Activated CD8-positive, alpha-beta T cell treated with anti-CD3 and anti-CD28 coated beads for 36 hours (primary cell): Measurements from ENCODE around the gene RRP12. TPM values are rescaled to one million over a fixed set of nuclear protein-coding genes. Genes with fewer than 3 reads are reported as not detected.
A peak's percentile ranks its signal among the peaks of the same experiment; 100 is the strongest.

Experiments used
- ATAC-seq: fragments of 200-7000 bp; cut with Tn5 transposase; one replicate; pipeline ENCODE4 v1.10.0; 2021; ENCODE audit warnings: mild to moderate bottlenecking, moderate library complexity
- CTCF ChIA-PET: fragments of 350-600 bp; sonication (Branson Sonifier 250); formaldehyde crosslinking; loops from one replicate; lab custom pipeline; 2021; ENCODE audit warnings: antibody characterized with exemption; lab: Charles Lee
- POLR2A ChIA-PET: fragments of 350-600 bp; sonication (Branson Sonifier 250); formaldehyde crosslinking; loops from one replicate; lab custom pipeline; 2021; ENCODE audit warnings: antibody characterized with exemption; lab: Charles Lee
- DNase-seq: peaks from one replicate; pipeline ENCODE4 v3.0.0-alpha.2; 2020
- H3K27ac Mint-ChIP-seq: one replicate; pipeline ENCODE4 v1.8.0; 2021; ENCODE audit warnings: mild to moderate bottlenecking, mixed read lengths
- H3K27me3 Mint-ChIP-seq: one replicate; pipeline ENCODE4 v1.8.0; 2021; ENCODE audit warnings: mixed read lengths
- H3K36me3 Mint-ChIP-seq: one replicate; pipeline ENCODE4 v1.8.0; 2021; ENCODE audit warnings: low read depth, mixed read lengths
- H3K4me1 Mint-ChIP-seq: one replicate; pipeline ENCODE4 v1.8.0; 2021; ENCODE audit warnings: low read depth, mixed read lengths
- H3K4me3 Mint-ChIP-seq: one replicate; pipeline ENCODE4 v1.8.0; 2021; ENCODE audit warnings: mild to moderate bottlenecking, moderate library complexity, mixed read lengths
- H3K9me3 Mint-ChIP-seq: one replicate; pipeline ENCODE4 v1.8.0; 2021; ENCODE audit warnings: mixed read lengths
- CTCF ChIP-seq: fragments of 200-600 bp; IDR thresholded peaks from one replicate; pipeline ENCODE4 v1.8.0; 2022; ENCODE audit warnings: antibody characterized with exemption, mild to moderate bottlenecking
- intact Hi-C: fragments of 100-400 bp; cut with micrococcal nuclease; formaldehyde crosslinking; loops from one replicate; pipeline ENCODE4 v1.10.0; 2022
- total RNA-seq, 2 experiments: library from RNA; stranded (reverse); gene quantifications; one replicate each; pipeline ENCODE4 v1.2.3, GENCODE V29; 2021

Gene RRP12
- total RNA-seq, 2 experiments from 2014 or later = 50.3 to 51.0 TPM

DNA sequence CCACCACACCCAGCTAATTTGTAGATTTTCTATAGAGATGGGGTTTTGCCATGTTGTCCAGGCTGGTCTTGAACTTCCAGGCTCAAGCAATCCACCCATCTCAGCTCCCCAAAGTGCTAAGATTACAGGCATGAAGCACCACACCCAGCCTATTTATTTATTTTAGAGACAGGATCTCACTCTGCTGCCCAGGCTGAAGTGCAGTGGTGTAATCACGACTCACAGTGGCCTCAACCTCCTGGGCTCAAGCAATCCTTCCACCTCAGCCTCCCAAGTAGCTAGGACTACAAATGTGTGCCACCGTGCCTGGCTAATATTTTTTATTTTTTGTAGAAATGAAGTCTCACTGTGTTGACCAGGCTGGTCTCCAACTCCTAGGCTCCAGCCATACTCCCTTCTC is 59.7 kb downstream of the RRP12 start:
- CTCF ChIA-PET = interaction anchor here (1.1 to 2.1 kb wide), 2 partner anchors 9 to 63 kb away, joined by 3 to 7 read pairs; no protein-coding TSS in a partner anchor
- no peak overlapping the region for H3K4me3 Mint-ChIP-seq
- no peaks in the 10 kb centered on the region for H3K27me3 Mint-ChIP-seq
- no peaks in the 10 kb centered on the region for H3K36me3 Mint-ChIP-seq
- no peak overlapping the region for H3K27ac Mint-ChIP-seq
- ATAC-seq (no peak), DNase-seq (no peak)
- no peaks in the 10 kb centered on the region for H3K9me3 Mint-ChIP-seq
- intact Hi-C loops = no loop called here
- POLR2A ChIA-PET = no interaction called here
- H3K4me1 Mint-ChIP-seq = peaks cover 3% of the 10 kb centered on the region
- TF ChIP-seq CTCF = no peak

GRCh38 chr10:97338041-97338440 is 63.1 kb downstream of the RRP12 start:
- intact Hi-C loops = no loop called here

DNA sequence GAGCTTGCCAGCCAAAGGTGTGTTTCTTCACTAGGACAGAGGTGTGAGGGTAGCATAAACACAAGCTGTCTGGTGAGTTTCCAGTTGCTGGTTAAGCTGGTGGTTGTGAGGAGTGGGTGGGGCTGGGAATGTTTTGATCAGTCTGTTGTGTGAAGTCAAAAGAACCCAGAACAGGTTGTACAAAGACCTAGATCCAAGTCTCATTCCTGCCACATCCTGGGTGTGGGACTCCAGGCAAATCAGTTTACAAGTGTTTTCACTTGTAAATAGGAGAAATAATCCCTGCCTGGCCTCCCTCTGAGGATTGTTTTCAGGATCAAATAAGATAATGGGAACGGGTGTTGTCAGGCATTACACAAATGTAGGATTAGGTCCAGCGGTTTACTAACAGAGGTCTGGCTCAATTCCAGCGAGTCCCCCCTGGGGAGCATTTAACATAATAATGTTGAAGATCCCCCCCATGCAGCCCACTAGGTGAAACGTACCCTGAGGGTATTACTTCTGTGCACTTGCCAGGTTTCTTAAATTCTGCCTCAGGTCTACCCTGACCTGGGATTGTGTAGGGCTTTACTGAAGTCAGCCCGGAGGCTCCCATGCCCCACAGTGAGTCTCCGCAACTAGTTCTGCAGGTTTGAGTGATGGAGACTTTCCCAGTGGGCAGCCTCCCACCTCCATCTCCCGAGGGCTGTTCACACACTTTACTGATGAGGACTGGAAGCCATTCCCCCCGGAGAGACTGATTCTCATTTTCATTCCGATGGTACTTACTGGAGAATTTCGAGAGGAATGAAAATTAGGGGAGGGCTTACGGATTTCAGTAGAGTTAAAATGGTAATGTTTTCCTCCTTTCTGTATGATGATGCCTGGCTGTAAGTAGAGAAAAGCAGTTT is 64.0 kb downstream of the RRP12 start:
- no peak overlapping the region for H3K4me3 Mint-ChIP-seq
- no peaks in the 10 kb centered on the region for H3K27me3 Mint-ChIP-seq
- ATAC-seq = no peak
- H3K27ac Mint-ChIP-seq = no peak overlapping the region
- POLR2A ChIA-PET = no interaction called here
- intact Hi-C loops = no loop called here
- TF ChIP-seq CTCF = no peak
- peaks cover 21% of the 10 kb centered on the region for H3K4me1 Mint-ChIP-seq
- CTCF ChIA-PET = no interaction called here
- H3K9me3 Mint-ChIP-seq = no peaks in the 10 kb centered on the region
- no peaks in the 10 kb centered on the region for H3K36me3 Mint-ChIP-seq
- no peak for DNase-seq

More at GRCh38 chr10:97338041-97338440, 63.1 kb downstream of the RRP12 start:
- no peaks in the 10 kb centered on the region for H3K36me3 Mint-ChIP-seq
- H3K4me1 Mint-ChIP-seq = peaks cover 12% of the 10 kb centered on the region
- H3K27me3 Mint-ChIP-seq = no peaks in the 10 kb centered on the region
- no peak for TF ChIP-seq CTCF
- no peaks in the 10 kb centered on the region for H3K9me3 Mint-ChIP-seq
- ATAC-seq = no peak
- H3K27ac Mint-ChIP-seq = no peak overlapping the region
- POLR2A ChIA-PET = no interaction called here
- H3K4me3 Mint-ChIP-seq = no peak overlapping the region
- CTCF ChIA-PET = no interaction called here
- no peak for DNase-seq

DNA sequence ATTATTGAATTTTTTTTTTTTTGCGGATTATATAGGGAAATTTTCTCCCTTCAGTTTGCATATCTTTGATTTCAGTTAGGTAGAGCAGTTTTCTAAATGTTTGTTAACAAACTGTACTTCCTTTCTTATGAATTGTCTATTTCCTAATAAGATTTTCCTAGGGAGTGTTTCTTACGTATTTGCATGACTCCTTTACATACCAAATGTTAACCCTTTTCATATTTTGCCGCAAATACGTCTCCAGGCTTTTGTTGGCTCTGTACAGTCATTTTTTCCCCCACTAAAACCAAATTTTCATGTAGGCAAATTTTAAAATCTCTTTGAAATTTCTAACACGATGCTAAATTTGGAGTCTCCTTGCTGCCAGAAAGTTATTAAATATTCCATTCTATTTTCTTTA is 64.7 kb downstream of the RRP12 start:
- ATAC-seq = no peak
- intact Hi-C loops = no loop called here
- no peak overlapping the region for H3K4me3 Mint-ChIP-seq
- no peak overlapping the region for H3K27ac Mint-ChIP-seq
- TF ChIP-seq CTCF = no peak
- H3K9me3 Mint-ChIP-seq = no peaks in the 10 kb centered on the region
- H3K36me3 Mint-ChIP-seq = no peaks in the 10 kb centered on the region
- no peak for DNase-seq
- peaks cover 26% of the 10 kb centered on the region for H3K4me1 Mint-ChIP-seq
- ChIA-PET CTCF (no interaction called here), POLR2A (no interaction called here)
- no peaks in the 10 kb centered on the region for H3K27me3 Mint-ChIP-seq

DNA sequence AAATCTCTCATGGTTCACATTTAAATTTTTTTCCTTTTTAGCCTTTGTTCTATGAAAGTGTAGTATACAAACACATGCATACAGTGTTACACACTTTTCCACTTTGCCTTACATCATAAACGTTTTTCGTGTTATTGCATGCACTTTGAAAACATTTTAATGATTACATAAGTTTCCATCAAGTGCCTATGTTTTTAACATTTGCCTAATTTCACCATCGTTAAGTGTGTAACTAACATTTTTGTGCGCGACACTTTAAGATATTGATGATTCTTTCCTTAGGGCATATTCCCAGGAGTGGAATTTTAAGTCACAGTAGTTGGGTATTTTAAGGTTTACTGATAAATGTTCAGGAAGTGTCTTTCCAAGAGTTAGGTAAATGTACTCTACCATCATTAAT is 65.1 kb downstream of the RRP12 start:
- Mint-ChIP-seq H3K36me3 (peaks cover 1% of the 10 kb centered on the region), H3K4me1 (peaks cover 31% of the 10 kb centered on the region), H3K27ac (no peak overlapping the region), H3K9me3 (no peaks in the 10 kb centered on the region), H3K4me3 (peak overlapping the region; percentile 70), H3K27me3 (no peaks in the 10 kb centered on the region)
- ChIA-PET CTCF (no interaction called here), POLR2A (no interaction called here)
- ATAC-seq (no peak), DNase-seq (no peak)
- no peak for TF ChIP-seq CTCF
- intact Hi-C loops = no loop called here
